Nephron progenitor cell (in vitro differentiated cells): Measurements from ENCODE around the gene DYNC1I1.
A peak's percentile ranks its signal among the peaks of the same experiment; 100 is the strongest.

ENCODE experiments used
- DNase-seq: peaks from one replicate; pipeline ENCODE4 v3.0.0; 2021
- H3K27ac Mint-ChIP-seq: 2 replicates; pipeline ENCODE4 v1.8.0; 2021; ENCODE audit warnings: mild to moderate bottlenecking, moderate library complexity, mixed read lengths
- H3K27me3 Mint-ChIP-seq: 2 replicates; pipeline ENCODE4 v1.8.0; 2021; ENCODE audit warnings: mild to moderate bottlenecking, low read depth, mixed read lengths; ENCODE audit not compliant: poor library complexity
- H3K36me3 Mint-ChIP-seq: 2 replicates; pipeline ENCODE4 v1.8.0; 2021; ENCODE audit warnings: low read depth, mixed read lengths
- H3K4me1 Mint-ChIP-seq: 2 replicates; pipeline ENCODE4 v1.8.0; 2021; ENCODE audit warnings: mixed read lengths
- H3K4me3 Mint-ChIP-seq: 2 replicates; pipeline ENCODE4 v1.8.0; 2021; ENCODE audit warnings: mild to moderate bottlenecking, moderate library complexity, mixed read lengths
- H3K9me3 Mint-ChIP-seq: 2 replicates; pipeline ENCODE4 v1.8.0; 2021; ENCODE audit warnings: mild to moderate bottlenecking, moderate library complexity, mixed read lengths
- CTCF ChIP-seq: fragments of 200-600 bp; sonication (generic); IDR thresholded peaks from 2 replicates; pipeline ENCODE4 v1.5.0; 2021; ENCODE audit warnings: antibody characterized with exemption

DYNC1I1 gene

DNA sequence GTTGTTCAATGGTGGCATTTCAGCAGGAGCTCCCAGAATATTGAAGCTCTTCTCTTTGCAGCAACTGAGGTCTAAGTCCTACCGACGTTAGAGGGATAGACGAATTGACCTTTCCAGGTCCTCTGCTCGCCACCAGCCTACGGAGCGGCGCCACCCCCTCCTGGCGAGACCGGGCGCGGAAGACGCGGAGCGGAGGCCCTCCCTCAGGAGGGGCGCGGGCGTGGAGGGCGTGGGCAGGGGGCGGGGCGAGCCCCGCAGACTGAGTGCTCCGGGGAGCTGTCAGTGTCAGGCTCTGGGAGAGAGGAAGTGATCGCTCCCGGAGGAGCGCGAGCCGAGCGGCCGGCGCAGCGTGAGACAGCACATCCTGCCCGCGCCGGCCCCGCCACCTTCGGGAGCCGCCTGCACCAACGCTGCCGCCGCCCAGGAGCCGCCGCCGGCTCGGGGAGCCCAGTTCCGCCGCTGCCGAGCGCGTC lies at the start of gene DYNC1I1:
Gene DYNC1I1, plus strand, starts transcription at position 257 of the 473 bp plus-strand sequence. CDS start 32,176 bp downstream, outside the sequence.
- H3K27ac Mint-ChIP-seq: no peak within 1 kb of the TSS
- no peaks in the 10 kb centered on the region for H3K36me3 Mint-ChIP-seq
- H3K4me3 Mint-ChIP-seq: peak within 1 kb of the TSS; percentile 86
- no peak for TF ChIP-seq CTCF
- H3K4me1 Mint-ChIP-seq: peaks cover 44% of the 10 kb centered on the region
- H3K9me3 Mint-ChIP-seq: no peaks in the 10 kb centered on the region
- H3K27me3 Mint-ChIP-seq: peaks cover 18% of the 10 kb centered on the region
- peak; percentile 85 for DNase-seq

DNA sequence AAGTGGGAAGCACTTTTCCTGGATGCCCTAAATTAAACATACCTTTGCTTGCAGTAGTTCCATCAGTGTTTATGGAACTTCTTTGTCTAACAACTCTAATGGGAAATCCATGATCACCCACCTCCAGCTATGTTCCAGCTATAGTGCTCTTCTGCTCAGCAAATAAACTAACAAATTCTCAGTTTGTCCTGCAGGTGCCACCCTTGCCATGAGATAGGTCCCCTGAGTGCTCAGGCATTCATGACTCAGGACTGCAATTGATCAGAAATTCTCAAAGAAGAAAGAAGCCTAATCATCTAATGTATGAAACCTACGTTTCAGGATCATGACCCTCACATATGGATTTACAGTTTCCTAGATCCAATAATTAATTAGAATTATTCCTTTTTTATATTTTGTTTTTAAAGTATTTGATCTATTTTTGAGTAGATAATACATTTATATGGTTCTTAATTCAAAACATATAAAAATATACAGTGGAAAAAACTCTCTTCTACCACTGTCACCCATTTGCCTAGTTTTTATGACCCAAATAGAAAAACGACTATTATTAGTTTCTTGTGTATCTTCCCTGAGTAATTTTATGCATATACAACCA lies 48.7 kb upstream of the DYNC1I1 start:
- no peaks in the 10 kb centered on the region for H3K36me3 Mint-ChIP-seq
- H3K9me3 Mint-ChIP-seq: no peaks in the 10 kb centered on the region
- H3K27me3 Mint-ChIP-seq: peaks cover 4% of the 10 kb centered on the region
- H3K27ac Mint-ChIP-seq: no peak overlapping the region
- peak; percentile 65 for TF ChIP-seq CTCF
- H3K4me3 Mint-ChIP-seq: no peak overlapping the region
- DNase-seq: peak; percentile 44
- H3K4me1 Mint-ChIP-seq: peaks cover 13% of the 10 kb centered on the region

DNA sequence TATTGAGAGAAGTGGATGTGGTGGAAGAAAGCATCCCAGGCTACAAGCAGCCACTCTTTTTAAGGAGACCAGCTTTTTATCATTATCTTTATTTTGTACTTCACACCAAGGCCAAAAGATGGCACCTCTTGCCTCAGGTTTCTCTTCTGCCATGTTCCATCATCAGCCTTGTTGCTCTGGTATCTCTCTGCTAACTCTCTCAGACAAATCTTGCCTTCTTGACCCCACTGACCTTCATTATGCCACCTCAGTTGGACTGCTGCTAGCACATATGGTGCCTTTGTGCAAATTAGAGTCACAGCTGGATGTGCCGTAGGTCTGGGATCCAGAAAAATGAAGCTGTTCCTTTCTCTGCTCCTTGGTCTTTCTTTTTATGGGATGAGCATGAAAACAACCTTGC lies 47.1 kb upstream of the DYNC1I1 start:
- DNase-seq: no peak
- Mint-ChIP-seq H3K27ac (no peak overlapping the region), H3K9me3 (no peaks in the 10 kb centered on the region), H3K4me3 (no peak overlapping the region), H3K4me1 (peaks cover 7% of the 10 kb centered on the region), H3K27me3 (peaks cover 7% of the 10 kb centered on the region), H3K36me3 (no peaks in the 10 kb centered on the region)
- no peak for TF ChIP-seq CTCF

GRCh38 chr7:95730493-95731280 lies 41.7 kb upstream of the DYNC1I1 start:
- Mint-ChIP-seq H3K27ac (no peak overlapping the region), H3K4me1 (no peaks in the 10 kb centered on the region), H3K4me3 (no peak overlapping the region), H3K36me3 (no peaks in the 10 kb centered on the region), H3K27me3 (peaks cover 7% of the 10 kb centered on the region), H3K9me3 (no peaks in the 10 kb centered on the region)
- no peak for TF ChIP-seq CTCF
- no peak for DNase-seq

DNA sequence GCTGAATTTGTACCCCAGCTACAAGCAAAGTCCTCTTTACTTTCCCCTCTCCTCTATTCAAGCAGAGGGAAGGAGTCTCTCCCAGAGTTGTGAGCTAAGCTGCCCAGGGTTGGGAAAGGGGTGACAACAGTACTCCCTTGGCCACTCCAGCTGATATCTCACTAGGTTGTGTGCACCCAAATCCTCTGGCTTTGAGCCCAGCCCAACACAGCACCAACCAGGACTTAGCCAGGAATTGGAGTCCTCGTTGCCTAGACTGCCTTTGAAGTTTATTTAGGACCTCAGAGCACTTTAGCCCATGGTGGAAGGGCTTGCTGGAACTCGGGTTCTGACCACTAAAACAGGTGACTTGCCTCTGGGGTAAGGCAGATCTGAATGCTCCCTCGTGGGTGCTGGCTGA lies 35.7 kb upstream of the DYNC1I1 start:
- H3K27me3 Mint-ChIP-seq: peaks cover 12% of the 10 kb centered on the region
- no peaks in the 10 kb centered on the region for H3K4me1 Mint-ChIP-seq
- no peak for DNase-seq
- no peaks in the 10 kb centered on the region for H3K9me3 Mint-ChIP-seq
- no peaks in the 10 kb centered on the region for H3K36me3 Mint-ChIP-seq
- no peak overlapping the region for H3K4me3 Mint-ChIP-seq
- TF ChIP-seq CTCF: no peak
- no peak overlapping the region for H3K27ac Mint-ChIP-seq
